ENCODE data around the gene MYB. TPM values are rescaled to one million over a fixed set of nuclear protein-coding genes. Genes with fewer than 3 reads are reported as not detected.
A peak's percentile ranks its signal among the peaks of the same experiment; 100 is the strongest.
"Not testable (repeated sequence)": the region's sequence is repeated elsewhere in the genome, so short reads cannot be mapped to it uniquely, and the experiment has no call there.

MYB gene
- total RNA-seq = 0.22 TPM

GRCh38 chr6:135180542-135181332 lies at the start of gene MYB:
MYB (plus strand) TSS chr6:135181308; CDS start chr6:135181514, 206 bp downstream.
- intact Hi-C loops (cut with DNase I) = no loop called here
- ATAC-seq (peak; percentile 66), DNase-seq (ENCODE audit: low spot score) (peak; percentile 65)

- intact Hi-C loops (cut with DNase I) = no loop called here
- no peak for DNase-seq (ENCODE audit: low spot score)
- ATAC-seq = no peak
Measured at GRCh38 chr6:135132776-135133175, 48.3 kb upstream of the MYB start.

DNA sequence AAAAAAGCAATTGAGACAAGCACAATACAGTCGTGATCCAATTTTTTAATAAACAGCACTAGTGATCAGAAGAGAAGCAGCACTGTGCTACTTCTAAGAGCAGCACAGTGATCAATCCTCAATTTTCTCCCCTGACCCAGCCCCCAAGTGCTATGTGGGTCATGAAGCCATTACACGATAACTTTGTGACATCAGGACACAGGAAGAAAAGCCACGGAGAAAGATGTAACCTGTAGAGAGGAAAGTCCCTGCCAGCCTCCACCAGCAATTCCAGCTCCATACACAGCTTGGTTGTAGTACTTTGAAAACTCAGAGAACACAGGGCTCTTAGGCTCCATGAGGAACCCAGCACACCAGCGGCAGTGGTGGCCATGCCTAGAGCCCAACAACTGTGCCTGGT lies 45.3 kb upstream of the MYB start:
- intact Hi-C loops (cut with DNase I) = no loop called here
- no peak for DNase-seq (ENCODE audit: low spot score)
- ATAC-seq = no peak

DNA sequence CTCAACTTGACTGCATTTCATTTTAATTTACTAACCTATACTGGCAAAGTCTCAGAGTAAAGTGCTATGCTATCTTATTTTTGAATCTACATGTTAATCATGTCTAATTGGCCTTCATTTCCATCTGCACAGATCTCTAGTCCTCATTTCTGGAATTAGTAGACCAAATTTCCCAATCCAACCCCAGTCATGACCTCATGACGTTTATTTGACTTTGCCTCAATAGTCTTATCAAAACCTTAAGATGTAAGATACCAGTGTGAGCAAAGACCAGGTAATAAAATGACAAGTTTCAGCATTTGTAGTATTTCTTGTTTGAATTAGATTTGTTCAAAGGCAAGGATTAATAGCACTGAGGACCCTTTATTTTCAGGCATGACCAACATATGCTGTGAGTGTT lies 43.3 kb upstream of the MYB start:
- no peak for ATAC-seq
- intact Hi-C loops (cut with DNase I) = no loop called here
- no peak for DNase-seq (ENCODE audit: low spot score)

DNA sequence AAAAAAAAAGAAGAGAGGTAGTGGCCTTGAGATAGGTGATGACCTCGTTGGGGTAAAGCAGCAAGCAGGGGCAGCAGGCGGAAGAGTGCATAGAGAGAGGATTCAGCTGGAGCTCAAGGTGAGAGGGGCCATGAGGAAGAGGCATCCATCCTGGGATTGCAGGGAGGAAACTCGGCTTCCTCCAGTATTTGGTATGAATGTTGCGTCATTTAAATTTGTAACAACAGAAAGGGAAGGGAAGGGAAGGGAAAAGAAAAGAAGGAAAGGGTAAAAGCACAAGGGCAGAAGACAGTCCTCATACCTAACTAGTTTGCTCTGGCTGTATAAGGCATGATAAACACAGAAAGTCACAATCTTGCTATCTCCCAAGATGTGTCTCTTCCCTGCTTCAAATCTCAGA lies 39.9 kb upstream of the MYB start:
- DNase-seq (ENCODE audit: low spot score) (no peak), ATAC-seq (no peak)
- intact Hi-C loops (cut with DNase I) = no loop called here

DNA sequence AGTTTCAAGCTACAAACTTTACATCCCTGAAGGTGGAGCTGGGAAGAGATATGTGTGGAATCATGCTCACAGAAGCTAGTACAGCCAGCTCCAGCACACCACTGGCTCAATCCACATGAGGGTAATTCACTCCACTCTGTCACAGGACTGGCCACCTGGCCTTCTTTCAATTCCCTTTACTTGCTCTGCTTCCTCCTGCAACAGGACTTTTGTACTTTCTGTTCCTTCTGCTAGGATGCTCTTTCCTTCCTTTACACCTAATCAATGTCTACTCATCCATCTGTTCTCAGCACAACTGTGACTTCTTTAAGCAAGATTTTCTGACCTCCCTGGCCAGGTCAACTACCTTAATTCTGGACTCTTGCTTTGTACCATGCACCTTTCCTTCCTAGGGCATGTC lies 39.4 kb upstream of the MYB start:
- no peak for ATAC-seq
- intact Hi-C loops (cut with DNase I) = no loop called here
- DNase-seq (ENCODE audit: low spot score) = no peak

- ATAC-seq; intact Hi-C loops (cut with DNase I); DNase-seq (ENCODE audit: low spot score): not testable (repeated sequence)
Measured at GRCh38 chr6:135142232-135142631, 38.9 kb upstream of the MYB start.

DNA sequence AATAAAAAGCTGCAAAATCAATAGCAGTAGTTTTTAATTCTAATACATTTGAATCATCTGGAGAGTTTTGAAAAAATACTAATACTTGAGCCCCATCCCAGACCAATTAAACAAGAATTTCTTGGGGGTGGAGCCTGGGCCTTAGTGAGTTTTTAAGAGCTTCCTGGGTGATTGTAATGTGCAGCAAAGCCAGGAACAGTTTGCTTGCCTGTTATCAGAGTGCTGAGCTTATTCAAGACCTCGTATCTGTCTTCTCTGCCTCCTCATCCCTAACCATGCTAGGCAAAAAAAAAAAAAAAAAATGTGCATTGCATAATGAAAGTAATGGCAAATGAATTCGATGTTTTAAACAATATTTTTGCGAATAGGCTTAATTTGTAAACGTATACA lies 36.4 kb upstream of the MYB start:
- DNase-seq (ENCODE audit: low spot score) = no peak
- no peak for ATAC-seq
- intact Hi-C loops (cut with DNase I) = no loop called here

DNA sequence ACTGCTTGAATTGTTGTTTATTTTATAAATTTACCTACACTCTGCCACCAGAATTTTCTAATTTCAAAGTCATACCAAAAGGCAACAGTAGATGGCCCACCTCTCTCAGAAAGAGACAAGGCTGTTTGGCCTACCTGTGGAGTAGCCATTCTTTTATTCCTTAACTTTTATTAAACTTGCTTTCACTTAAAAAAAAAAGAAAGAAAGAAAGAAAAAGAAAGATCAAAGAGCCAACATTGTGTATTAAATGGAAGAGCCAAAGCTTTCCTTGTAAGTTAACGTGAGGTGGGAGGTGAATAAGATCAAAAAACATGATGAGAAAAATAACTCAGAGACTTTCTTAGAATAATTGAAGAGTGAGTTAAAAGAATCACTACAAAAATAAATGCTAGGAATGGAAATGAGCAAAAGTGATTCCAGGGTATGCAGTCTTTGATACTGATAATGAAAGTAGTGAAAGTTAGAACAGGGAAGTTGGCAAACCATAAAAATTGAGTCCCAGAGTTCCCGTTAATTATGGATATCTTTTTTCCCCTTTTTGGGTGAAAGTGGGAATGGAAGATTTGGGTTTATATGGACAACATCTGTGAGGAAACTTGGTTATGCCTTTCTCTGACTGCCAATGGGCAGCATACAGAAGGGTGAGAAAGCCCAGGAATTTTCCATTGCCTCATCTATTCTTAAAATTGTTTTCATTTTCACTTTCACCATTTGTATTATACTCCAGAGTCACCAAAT lies 35.9 kb upstream of the MYB start:
- no peak for DNase-seq (ENCODE audit: low spot score)
- intact Hi-C loops (cut with DNase I) = no loop called here
- ATAC-seq = no peak

GRCh38 chr6:135146162-135146934 lies 34.8 kb upstream of the MYB start:
- no peak for DNase-seq (ENCODE audit: low spot score)
- intact Hi-C loops (cut with DNase I) = no loop called here
- ATAC-seq = no peak

DNA sequence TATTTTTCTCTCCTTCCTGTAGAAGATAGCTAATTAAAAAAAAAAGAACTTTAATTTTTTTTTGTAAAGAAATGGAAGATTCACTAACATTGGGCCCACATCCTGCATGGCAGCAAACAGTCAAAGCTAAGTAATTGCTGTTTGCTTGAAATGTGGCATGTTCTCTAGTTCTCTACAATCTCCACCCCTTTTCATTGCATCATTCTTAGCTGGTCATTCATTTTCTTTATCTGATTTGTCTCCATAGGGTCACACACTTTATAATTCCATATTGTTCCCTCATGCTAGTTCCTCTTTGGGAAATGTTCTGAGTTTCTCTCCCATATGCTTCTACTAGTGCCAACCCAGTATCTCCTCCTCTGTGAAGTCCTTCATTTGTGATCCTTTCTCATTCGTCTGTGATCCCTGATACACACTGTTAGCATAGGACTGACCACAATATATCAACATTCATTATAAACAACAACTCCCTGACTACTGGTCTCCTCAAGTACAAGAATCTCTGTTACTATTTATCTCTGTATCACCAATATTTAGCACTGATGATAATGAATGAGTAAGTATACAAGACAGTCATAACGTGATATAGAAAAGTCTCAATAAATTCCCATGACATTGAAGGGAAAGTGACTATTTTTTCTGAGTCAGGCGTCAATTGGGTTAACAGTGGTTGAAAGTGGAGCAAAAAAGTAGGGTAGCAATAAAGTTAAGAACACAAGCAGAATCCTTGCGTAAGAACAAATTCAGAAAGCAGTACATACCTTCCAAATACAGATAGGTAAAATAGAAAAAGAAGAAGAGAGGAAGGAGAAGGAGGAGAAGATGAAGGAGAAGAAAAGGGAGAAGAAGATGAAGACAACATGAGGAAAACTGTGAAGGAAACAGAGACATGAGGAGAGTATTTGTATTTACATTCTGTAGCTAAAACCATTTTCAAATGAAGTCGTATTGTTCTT lies 33.2 kb upstream of the MYB start:
- ATAC-seq (no peak), DNase-seq (ENCODE audit: low spot score) (no peak)
- intact Hi-C loops (cut with DNase I) = no loop called here

GRCh38 chr6:135148889-135149288 lies 32.2 kb upstream of the MYB start:
- intact Hi-C loops (cut with DNase I) = no loop called here
- ATAC-seq (no peak), DNase-seq (ENCODE audit: low spot score) (no peak)

- intact Hi-C loops (cut with DNase I) = no loop called here
- ATAC-seq (no peak), DNase-seq (ENCODE audit: low spot score) (no peak)
Measured at GRCh38 chr6:135149376-135149775, 31.7 kb upstream of the MYB start.

DNA sequence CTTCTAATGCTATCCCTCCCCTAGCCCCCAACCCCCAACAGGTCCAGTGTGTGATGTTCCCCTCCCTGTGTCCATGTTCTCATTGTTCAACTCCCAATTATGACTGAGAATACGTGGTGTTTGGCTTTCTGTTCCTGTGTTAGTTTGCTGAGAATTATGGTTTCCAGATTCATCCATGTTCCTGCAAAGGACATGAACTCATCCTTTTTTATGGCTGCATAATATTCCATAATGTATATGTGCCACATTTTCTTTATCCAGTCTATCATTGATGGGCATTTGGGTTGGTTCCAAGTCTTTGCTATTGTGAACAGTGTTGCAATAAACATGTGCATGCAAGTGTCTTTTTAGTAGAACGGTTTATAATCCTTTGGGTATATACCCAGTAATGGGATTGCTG lies 30.6 kb upstream of the MYB start:
- DNase-seq (ENCODE audit: low spot score); intact Hi-C loops (cut with DNase I); ATAC-seq: not testable (repeated sequence)

DNA sequence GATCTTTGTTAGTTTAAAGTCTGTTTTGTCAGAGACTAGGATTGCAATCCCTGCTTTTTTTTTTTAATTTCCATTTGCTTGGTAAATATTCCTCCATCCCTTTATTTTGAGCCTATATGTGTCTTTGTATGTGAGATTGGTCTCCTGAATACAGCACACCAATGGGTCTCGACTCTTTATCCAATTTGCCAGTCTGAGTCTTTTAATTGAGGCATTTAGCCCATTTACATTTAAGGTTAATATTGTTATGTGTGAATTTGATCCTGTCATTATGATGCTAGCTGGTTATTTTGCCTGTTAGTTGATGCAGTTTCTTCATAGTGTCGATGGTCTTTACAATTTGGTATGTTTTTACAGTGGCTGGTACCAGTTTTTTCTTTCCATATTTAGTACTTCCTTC lies 27.0 kb upstream of the MYB start:
- intact Hi-C loops (cut with DNase I); ATAC-seq; DNase-seq (ENCODE audit: low spot score): not testable (repeated sequence)

- DNase-seq (ENCODE audit: low spot score) (no peak), ATAC-seq (no peak)
- intact Hi-C loops (cut with DNase I) = no loop called here
Measured at GRCh38 chr6:135158397-135158796, 22.7 kb upstream of the MYB start.

DNA sequence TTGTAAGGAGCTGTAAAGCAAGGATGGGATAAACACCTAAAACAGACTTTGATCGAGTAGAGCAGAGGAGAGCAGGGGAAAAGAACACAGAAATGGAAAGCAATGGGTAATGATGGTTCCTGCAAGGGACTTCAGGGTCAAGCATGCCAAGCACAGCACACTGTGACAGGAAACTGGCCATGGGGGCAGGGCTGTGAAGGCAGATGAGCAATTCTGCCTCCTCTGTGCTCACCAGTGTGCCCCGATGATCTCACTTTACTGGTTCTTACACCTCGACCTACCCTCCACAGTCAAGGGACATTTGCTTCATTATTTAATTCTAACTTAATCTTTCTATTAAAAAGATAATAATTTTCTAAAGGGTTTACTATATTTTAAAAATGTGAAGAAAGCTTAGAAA lies 21.6 kb upstream of the MYB start:
- intact Hi-C loops (cut with DNase I) = no loop called here
- ATAC-seq (no peak), DNase-seq (ENCODE audit: low spot score) (no peak)

- ATAC-seq (no peak), DNase-seq (ENCODE audit: low spot score) (no peak)
- intact Hi-C loops (cut with DNase I) = no loop called here
Measured at GRCh38 chr6:135161411-135162395, 19.4 kb upstream of the MYB start.

Data from sciatic nerve (tissue), 2 donors.